Coronary artery (tissue), 2 donors: ENCODE results near the gene ADM.

Experiments
- DNase-seq: peaks from one replicate; pipeline ENCODE4 v3.0.0-alpha.2; 2017; ENCODE audit warnings: low spot score
- H3K27ac ChIP-seq, 2 donors: fragments of 200-600 bp; sonication (generic); one replicate each; pipeline ENCODE4 v1.5.1; 2016 to 2019
- H3K4me3 ChIP-seq: fragments of 200-600 bp; sonication (generic); 2 replicates; pipeline ENCODE4 v1.5.1; 2016; ENCODE audit warnings: mild to moderate bottlenecking, moderate library complexity
- CTCF ChIP-seq: fragments of 200-600 bp; sonication (generic); IDR thresholded peaks from one replicate; pipeline ENCODE4 v1.5.1; 2019; ENCODE audit warnings: antibody characterized with exemption

The ADM gene

GRCh38 chr11:10305964-10306918, 1.4 kb downstream of the ADM start:
- DNase-seq: peak; percentile 78
- TF ChIP-seq CTCF: no peak
- peak overlapping the region; percentile 51 to 88 for H3K27ac ChIP-seq
- peak overlapping the region; percentile 80 for H3K4me3 ChIP-seq

GRCh38 chr11:10307022-10307399, 2.1 kb downstream of the ADM start:
- Histone ChIP-seq H3K27ac (peak overlapping the region; percentile 57 to 88), H3K4me3 (peak overlapping the region; percentile 80)
- DNase-seq: no peak
- no peak for TF ChIP-seq CTCF

- peak overlapping the region; percentile 51 to 57 for H3K27ac ChIP-seq
- DNase-seq: peak; percentile 86
- peak; percentile 98 for TF ChIP-seq CTCF
- peak overlapping the region; percentile 80 for H3K4me3 ChIP-seq
Measured at GRCh38 chr11:10307400-10308200, 2.7 kb downstream of the ADM start.

- TF ChIP-seq CTCF: no peak
- peak overlapping the region; percentile 57 for H3K27ac ChIP-seq
Measured at GRCh38 chr11:10308201-10308954, 3.5 kb downstream of the ADM start.

GRCh38 chr11:10309163-10310093, 4.6 kb downstream of the ADM start:
- Histone ChIP-seq H3K4me3 (no peak overlapping the region), H3K27ac (peak overlapping the region in 1 of 2 donors; percentile 57)
- no peak for TF ChIP-seq CTCF
- DNase-seq: no peak

More at GRCh38 chr11:10308201-10308954, 3.5 kb downstream of the ADM start:
- DNase-seq: no peak
- H3K4me3 ChIP-seq: peak overlapping the region; percentile 80

GRCh38 chr11:10310301-10310841, 5.5 kb downstream of the ADM start:
- DNase-seq: no peak
- Histone ChIP-seq H3K27ac (no peak overlapping the region), H3K4me3 (no peak overlapping the region)
- TF ChIP-seq CTCF: no peak
